ENCODE results near the gene NOXRED1.
"Not testable (repeated sequence)": the region's sequence is repeated elsewhere in the genome, so short reads cannot be mapped to it uniquely, and the experiment has no call there.

NOXRED1 gene

DNA sequence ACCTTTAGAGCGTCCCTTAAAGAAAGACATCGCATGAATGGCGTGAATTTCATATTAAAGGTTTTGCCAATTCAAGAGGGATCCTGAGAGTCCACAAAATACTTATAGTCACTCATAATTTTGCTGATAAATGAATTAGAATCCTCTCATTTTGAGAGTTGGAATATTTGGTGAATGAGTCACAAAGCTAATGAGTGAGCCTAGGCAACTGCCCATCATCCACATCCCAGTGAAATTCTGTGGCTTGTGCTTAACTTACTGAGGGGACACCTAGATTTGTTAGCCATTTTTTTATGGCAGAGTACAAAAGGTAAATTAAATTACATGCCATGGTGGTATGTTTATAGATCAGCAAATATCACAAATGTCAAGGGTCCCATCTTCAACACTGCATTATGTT lies 12.7 kb upstream of the NOXRED1 start:
- TF ChIP-seq POLR2A (IDR thresholded peaks at IDR 0.05; ENCODE audit: low read length) (no peak), GATA1 (IDR thresholded peaks at IDR 0.05; ENCODE audit: low read depth, low read length) (no peak)
- DNase-seq = no peak

- no peak for DNase-seq
- TF ChIP-seq GATA1 (IDR thresholded peaks at IDR 0.05; ENCODE audit: low read depth, low read length) (no peak), POLR2A (IDR thresholded peaks at IDR 0.05; ENCODE audit: low read length) (no peak)
Observed at GRCh38 chr14:77426396-77426795, 3.1 kb upstream of the NOXRED1 start.

- DNase-seq = no peak
- TF ChIP-seq POLR2A (IDR thresholded peaks at IDR 0.05; ENCODE audit: low read length) (no peak), GATA1 (IDR thresholded peaks at IDR 0.05; ENCODE audit: low read depth, low read length) (no peak)
Observed at GRCh38 chr14:77424862-77425261, 1.5 kb upstream of the NOXRED1 start.

DNA sequence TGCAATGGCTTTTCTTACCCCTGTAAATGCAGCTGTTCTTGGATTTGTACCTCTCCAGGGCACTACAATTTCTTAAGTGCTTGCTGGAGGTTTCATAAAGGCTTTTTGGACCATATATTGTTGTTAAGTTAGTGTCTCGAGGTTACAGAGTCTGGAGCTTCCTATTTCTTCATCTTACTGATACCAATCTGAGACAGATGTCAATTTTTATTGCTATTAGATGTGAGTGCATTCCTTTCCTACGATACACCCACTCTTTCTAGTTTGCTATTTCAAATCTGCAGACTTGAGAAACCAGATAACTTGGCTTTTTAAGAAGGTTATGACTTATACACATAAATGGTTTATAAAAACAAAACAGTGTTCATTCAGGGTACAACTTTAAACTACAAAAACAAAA lies 2.1 kb downstream of the NOXRED1 start:
- no peak for TF ChIP-seq GATA1 (IDR thresholded peaks at IDR 0.05; ENCODE audit: low read depth, low read length)
- TF ChIP-seq POLR2A (IDR thresholded peaks at IDR 0.05; ENCODE audit: low read length) = no peak
- no peak for DNase-seq

- TF ChIP-seq POLR2A (IDR thresholded peaks at IDR 0.05; ENCODE audit: low read length) = no peak
- no peak for TF ChIP-seq GATA1 (IDR thresholded peaks at IDR 0.05; ENCODE audit: low read depth, low read length)
- no peak for DNase-seq
Observed at GRCh38 chr14:77416836-77417235, 6.5 kb downstream of the NOXRED1 start.

- not testable (repeated sequence) for DNase-seq
Observed at GRCh38 chr14:77416098-77416497, 7.2 kb downstream of the NOXRED1 start.

DNA sequence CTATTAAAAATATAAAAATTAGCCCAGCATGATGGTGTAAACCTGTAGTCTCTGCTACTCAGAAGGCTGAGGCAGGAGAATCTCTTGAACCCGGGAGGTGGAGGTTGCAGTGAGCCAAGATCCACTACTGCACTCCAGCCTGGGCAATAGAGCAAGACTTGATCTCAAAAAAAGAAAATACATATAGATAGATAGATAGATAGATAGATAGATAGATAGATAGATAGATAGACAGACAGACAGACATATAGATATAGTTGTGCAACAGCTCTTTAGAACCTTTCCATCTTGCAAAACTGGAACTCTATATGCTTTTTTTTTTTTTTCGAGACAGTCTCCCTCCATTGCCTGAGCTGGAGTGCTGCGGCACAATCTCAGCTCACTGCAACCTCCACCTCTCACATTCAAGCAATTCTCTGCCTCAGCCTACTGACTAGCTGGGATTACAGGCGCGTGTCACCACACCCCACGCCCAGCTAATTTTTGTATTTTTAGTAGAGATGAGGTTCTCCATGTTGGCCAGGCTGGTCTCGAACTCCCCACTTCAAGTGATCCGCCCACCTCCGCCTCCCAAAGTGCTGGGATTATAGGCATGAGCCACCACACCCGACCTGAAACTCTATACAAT lies 7.8 kb downstream of the NOXRED1 start:
- not testable (repeated sequence) for DNase-seq

DNA sequence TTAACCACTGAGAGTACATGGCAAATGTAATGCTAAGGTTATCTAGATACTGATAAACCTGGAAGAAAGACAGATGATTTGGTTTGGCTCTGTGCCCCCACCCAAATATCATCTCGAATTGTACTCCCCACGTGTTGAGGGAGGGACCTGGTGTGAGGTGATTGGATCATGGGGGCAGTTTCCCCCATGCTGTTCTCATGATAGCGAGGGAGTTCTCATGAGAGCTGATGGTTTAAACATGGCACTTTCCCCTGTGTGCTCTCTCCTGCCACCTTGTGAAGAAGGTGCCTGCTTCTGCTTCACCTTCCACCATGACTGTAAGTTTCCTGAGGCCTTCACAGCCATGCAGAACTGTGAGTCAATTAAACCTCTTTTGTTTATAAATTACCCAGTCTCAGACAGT lies 14.2 kb downstream of the NOXRED1 start:
- peak; percentile 47 to 75 for DNase-seq
- TF ChIP-seq GATA1 (IDR thresholded peaks at IDR 0.05; ENCODE audit: low read depth, low read length) (no peak), POLR2A (IDR thresholded peaks at IDR 0.05; ENCODE audit: low read length) (no peak)

DNA sequence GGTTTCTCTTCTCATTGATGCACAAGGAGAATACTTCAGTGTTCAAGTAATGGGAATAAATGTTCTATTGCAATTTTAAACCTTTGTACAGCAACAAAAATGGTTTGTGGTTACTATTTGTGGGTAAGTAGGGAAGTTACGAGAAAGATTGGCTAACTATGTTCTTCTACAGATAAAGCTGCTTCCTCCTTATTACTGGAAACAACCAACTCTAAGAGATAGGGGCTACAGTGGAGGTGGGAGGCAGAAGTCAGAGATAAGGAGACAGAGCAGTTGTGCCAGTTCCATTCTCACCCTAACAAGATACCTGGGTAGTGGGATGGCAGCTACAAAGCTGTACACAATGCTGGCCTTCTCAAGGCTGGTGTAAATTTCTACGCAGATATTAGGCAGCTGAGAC lies 16.2 kb downstream of the NOXRED1 start:
- peak; percentile 37 to 44 for DNase-seq
- no peak for TF ChIP-seq GATA1 (IDR thresholded peaks at IDR 0.05; ENCODE audit: low read depth, low read length)
- no peak for TF ChIP-seq POLR2A (IDR thresholded peaks at IDR 0.05; ENCODE audit: low read length)

- peak; percentile 30 to 31 for DNase-seq
- no peak for TF ChIP-seq POLR2A (IDR thresholded peaks at IDR 0.05; ENCODE audit: low read length)
- TF ChIP-seq GATA1 (IDR thresholded peaks at IDR 0.05; ENCODE audit: low read depth, low read length) = no peak
Observed at GRCh38 chr14:77406718-77407117, 16.6 kb downstream of the NOXRED1 start.

DNA sequence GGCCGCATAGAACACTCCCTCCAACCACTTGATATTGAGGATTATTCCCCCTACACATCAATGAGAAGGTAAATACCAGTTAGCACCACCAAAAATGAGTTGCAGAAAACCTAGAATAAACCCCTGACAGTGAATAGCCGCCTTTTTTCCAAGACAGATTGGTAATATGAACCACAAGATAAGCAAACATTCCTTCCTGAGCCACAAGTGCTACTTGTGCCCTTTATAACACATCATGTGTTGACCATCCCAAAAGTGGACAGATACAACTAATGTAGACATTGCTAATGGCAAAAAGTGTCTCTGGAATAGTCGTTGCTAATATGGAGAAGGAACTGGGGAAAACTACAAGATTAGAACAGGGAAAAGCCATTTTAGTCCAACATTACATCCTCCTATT lies 17.2 kb downstream of the NOXRED1 start:
- no peak for DNase-seq
- TF ChIP-seq POLR2A (IDR thresholded peaks at IDR 0.05; ENCODE audit: low read length) = no peak
- no peak for TF ChIP-seq GATA1 (IDR thresholded peaks at IDR 0.05; ENCODE audit: low read depth, low read length)

- TF ChIP-seq POLR2A (IDR thresholded peaks at IDR 0.05; ENCODE audit: low read length) = no peak
- no peak for TF ChIP-seq GATA1 (IDR thresholded peaks at IDR 0.05; ENCODE audit: low read depth, low read length)
- DNase-seq = no peak
Observed at GRCh38 chr14:77403768-77404167, 19.6 kb downstream of the NOXRED1 start.

DNA sequence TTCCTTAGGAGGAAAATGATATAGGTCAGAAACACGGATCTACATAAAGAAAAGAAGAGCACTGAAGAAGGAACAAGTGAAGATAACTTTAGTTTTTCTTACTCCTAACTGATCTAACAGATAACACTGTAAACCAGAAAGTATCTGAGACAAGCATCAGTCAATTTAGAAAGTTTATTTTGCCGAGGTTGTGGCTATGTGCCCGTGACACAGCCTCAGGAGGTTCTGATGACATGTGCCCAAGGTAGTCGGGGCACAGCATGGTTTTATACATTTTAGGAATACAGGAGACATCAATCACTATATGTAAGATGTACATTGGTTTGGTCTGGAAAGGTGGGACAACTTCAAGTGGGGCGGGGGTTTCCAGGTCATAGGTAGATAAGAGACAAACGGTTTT lies 23.1 kb downstream of the NOXRED1 start:
- TF ChIP-seq GATA1 (IDR thresholded peaks at IDR 0.05; ENCODE audit: low read depth, low read length) (no peak), POLR2A (IDR thresholded peaks at IDR 0.05; ENCODE audit: low read length) (no peak)
- DNase-seq = no peak

- peak in 1 of 2 experiments; percentile 44 for DNase-seq
- TF ChIP-seq POLR2A (IDR thresholded peaks at IDR 0.05; ENCODE audit: low read length) = no peak
- no peak for TF ChIP-seq GATA1 (IDR thresholded peaks at IDR 0.05; ENCODE audit: low read depth, low read length)
Observed at GRCh38 chr14:77390188-77390587, 33.1 kb downstream of the NOXRED1 start.

- DNase-seq = no peak
- TF ChIP-seq POLR2A (IDR thresholded peaks at IDR 0.05; ENCODE audit: low read length) = no peak
- TF ChIP-seq GATA1 (IDR thresholded peaks at IDR 0.05; ENCODE audit: low read depth, low read length) = no peak
Observed at GRCh38 chr14:77378701-77379100, 44.6 kb downstream of the NOXRED1 start.

DNA sequence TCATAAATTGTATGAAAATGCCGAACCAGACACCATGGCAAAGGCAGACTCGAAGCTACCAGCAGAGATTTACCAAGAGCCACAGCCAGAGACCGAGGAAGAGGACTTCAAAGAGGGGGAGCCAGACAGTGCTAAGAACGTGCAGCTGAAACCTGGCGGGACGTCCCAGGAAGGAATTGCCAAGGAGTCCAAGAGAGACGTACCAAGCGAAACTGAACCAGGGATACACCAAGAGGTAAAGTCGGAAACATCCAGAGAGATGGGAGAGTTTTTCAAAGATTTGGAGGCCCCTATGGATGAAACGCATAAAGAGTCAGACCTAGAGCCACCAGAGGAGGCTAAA lies 45.9 kb downstream of the NOXRED1 start:
- no peak for DNase-seq
- TF ChIP-seq GATA1 (IDR thresholded peaks at IDR 0.05; ENCODE audit: low read depth, low read length) = no peak
- no peak for TF ChIP-seq POLR2A (IDR thresholded peaks at IDR 0.05; ENCODE audit: low read length)
